Vagina (tissue), 2 donors: ENCODE results near the gene EDN3. TPM values are rescaled to one million over a fixed set of nuclear protein-coding genes. Genes with fewer than 3 reads are reported as not detected.

ENCODE experiments used
- DNase-seq, 2 donors: peaks; one replicate each; pipeline ENCODE4 v3.0.0-alpha.2; 2017; ENCODE audit errors: extremely low spot score in 2 of 2
- H3K27ac ChIP-seq: fragments of 200-600 bp; sonication (generic); one replicate; pipeline ENCODE4 v1.5.1; 2019
- H3K27me3 ChIP-seq: fragments of 200-600 bp; sonication (generic); one replicate; pipeline ENCODE4 v1.5.1; 2019
- H3K36me3 ChIP-seq, 2 donors: fragments of 200-600 bp; sonication (generic); one replicate each; pipeline ENCODE4 v1.5.1; 2017 to 2019
- H3K4me1 ChIP-seq: fragments of 200-600 bp; sonication (generic); one replicate; pipeline ENCODE4 v1.5.1; 2019
- H3K4me3 ChIP-seq, 2 donors: fragments of 200-600 bp; sonication (generic); 1 replicate in 1 of 2; 2 replicates in 1 of 2; pipeline ENCODE4 v1.5.1; 2016 to 2019
- H3K9me3 ChIP-seq: fragments of 200-600 bp; sonication (generic); one replicate; pipeline ENCODE4 v1.5.1; 2019
- CTCF ChIP-seq, 3 experiments: fragments of 450-650 bp in 2 of 3; fragments of 200-600 bp in 1 of 3; sonication (generic) in 1 of 3; IDR thresholded peaks; one replicate each; pipeline ENCODE4 v1.5.1; 2017 to 2019; ENCODE audit warnings: antibody characterized with exemption in 3 of 3, mild to moderate bottlenecking in 2 of 3, moderate library complexity in 2 of 3
- POLR2A ChIP-seq, 2 donors: fragments of 450-650 bp; IDR thresholded peaks; one replicate each; pipeline ENCODE4 v1.6.1; 2017; ENCODE audit warnings: antibody characterized with exemption in 2 of 2, mild to moderate bottlenecking in 2 of 2, moderate library complexity in 2 of 2
- POLR2AphosphoS5 ChIP-seq, 2 donors: sonication (generic); formaldehyde crosslinking; IDR thresholded peaks; one replicate each; pipeline ENCODE4 v1.9.0; 2017; ENCODE audit warnings: antibody characterized with exemption in 2 of 2, mild to moderate bottlenecking in 2 of 2, low read depth in 1 of 2; ENCODE audit not compliant: insufficient read depth in 1 of 2
- intact Hi-C: fragments of 100-400 bp; cut with DNase I; formaldehyde crosslinking; loops from one replicate; pipeline ENCODE4 v1.15.1; 2023
- total RNA-seq: library from RNA; depleted of rRNA; stranded (reverse); fragments of >200 nt; gene quantifications from one replicate; pipeline ENCODE4 v1.2.3, GENCODE V29; 2016

The EDN3 gene
- total RNA-seq, 1 donor from 2014 or later = 220 TPM

DNA sequence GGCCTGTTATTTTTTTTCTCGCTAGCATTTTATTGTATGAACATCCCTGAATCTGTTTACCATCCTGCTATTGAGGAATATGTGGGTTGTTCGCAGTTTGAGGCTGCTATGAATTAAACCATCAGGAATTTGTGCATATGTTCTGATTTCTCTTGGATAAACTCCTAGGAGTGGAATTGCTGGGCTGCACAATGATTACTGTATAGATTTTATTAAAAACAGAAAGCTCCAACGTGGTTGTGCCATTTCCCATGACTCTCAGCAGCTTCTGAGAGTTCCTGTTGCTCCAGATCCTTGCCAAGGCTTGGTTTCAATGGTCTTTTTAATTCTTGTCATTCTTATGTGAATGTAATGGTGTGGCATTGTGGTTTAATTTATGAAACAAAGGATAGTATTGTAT is 75.1 kb downstream of the EDN3 start:
- intact Hi-C loops = no loop called here

More for the DNA sequence above, 75.1 kb downstream of the EDN3 start:
- H3K36me3 ChIP-seq = no peaks in the 10 kb centered on the region
- DNase-seq = no peak
- peaks cover 7% of the 10 kb centered on the region for H3K4me1 ChIP-seq
- H3K27ac ChIP-seq = no peak overlapping the region
- no peaks in the 10 kb centered on the region for H3K9me3 ChIP-seq
- no peak for TF ChIP-seq CTCF (IDR thresholded peaks at IDR 0.05)
- no peak for TF ChIP-seq POLR2A (IDR thresholded peaks at IDR 0.05)
- TF ChIP-seq POLR2AphosphoS5 (IDR thresholded peaks at IDR 0.05; ENCODE audit: insufficient read depth in 1 of 2, low read depth in 1 of 2) = no peak
- H3K27me3 ChIP-seq = no peaks in the 10 kb centered on the region
- H3K4me3 ChIP-seq = no peak overlapping the region

Other genes with a start within 250 kb of the EDN3 start
- 2.2 TPM for gene ZNF831, start 136.8 kb upstream of the EDN3 start, total RNA-seq